Measurements from ENCODE around the gene ATP6V1B1. TPM values are rescaled to one million over a fixed set of nuclear protein-coding genes. Genes with fewer than 3 reads are reported as not detected.

The ATP6V1B1 gene
- total RNA-seq, 1 donor from 2014 or later, result not detected

GRCh38 chr2:70991142-70991541 is 55.4 kb downstream of the ATP6V1B1 start:
- H3K27me3 ChIP-seq (ENCODE audit: low read depth), result no peaks in the 10 kb centered on the region
- no peak for DNase-seq
- no peak overlapping the region for H3K4me3 ChIP-seq
- no peak for TF ChIP-seq CTCF (IDR thresholded peaks at IDR 0.05; ENCODE audit: borderline replicate concordance)
- H3K27ac ChIP-seq (replicated peaks), result no peak overlapping the region
- no peaks in the 10 kb centered on the region for H3K9me3 ChIP-seq (replicated peaks)
- H3K4me1 ChIP-seq, result peaks cover 70% of the 10 kb centered on the region
- peaks cover 56% of the 10 kb centered on the region for H3K36me3 ChIP-seq
- intact Hi-C loops (cut with micrococcal nuclease), result no loop called here

- intact Hi-C loops (cut with micrococcal nuclease), result no loop called here
- H3K36me3 ChIP-seq, result peaks cover 50% of the 10 kb centered on the region
These were observed 56.0 kb downstream of the ATP6V1B1 start for GRCh38 chr2:70991742-70992141.

GRCh38 chr2:70992945-70993853 is 57.5 kb downstream of the ATP6V1B1 start:
- Histone ChIP-seq H3K36me3 (peaks cover 37% of the 10 kb centered on the region), H3K4me1 (peaks cover 52% of the 10 kb centered on the region), H3K9me3 (replicated peaks) (no peaks in the 10 kb centered on the region), H3K27ac (replicated peaks) (no peak overlapping the region), H3K4me3 (peak overlapping the region; percentile 100), H3K27me3 (ENCODE audit: low read depth) (no peaks in the 10 kb centered on the region)
- TF ChIP-seq CTCF (IDR thresholded peaks at IDR 0.05; ENCODE audit: borderline replicate concordance), result no peak
- no peak for DNase-seq
- intact Hi-C loops (cut with micrococcal nuclease), result no loop called here

More at GRCh38 chr2:70991742-70992141, 56.0 kb downstream of the ATP6V1B1 start:
- Histone ChIP-seq H3K27me3 (ENCODE audit: low read depth) (no peaks in the 10 kb centered on the region), H3K4me1 (peaks cover 64% of the 10 kb centered on the region), H3K9me3 (replicated peaks) (no peaks in the 10 kb centered on the region), H3K4me3 (no peak overlapping the region), H3K27ac (replicated peaks) (no peak overlapping the region)
- no peak for DNase-seq
- no peak for TF ChIP-seq CTCF (IDR thresholded peaks at IDR 0.05; ENCODE audit: borderline replicate concordance)

GRCh38 chr2:70994009-70994698 is 58.5 kb downstream of the ATP6V1B1 start:
- H3K9me3 ChIP-seq (replicated peaks), result no peaks in the 10 kb centered on the region
- peaks cover 27% of the 10 kb centered on the region for H3K36me3 ChIP-seq
- peaks cover 42% of the 10 kb centered on the region for H3K4me1 ChIP-seq
- no peak for TF ChIP-seq CTCF (IDR thresholded peaks at IDR 0.05; ENCODE audit: borderline replicate concordance)
- peak overlapping the region; percentile 100 for H3K4me3 ChIP-seq
- peak overlapping the region; percentile 91 for H3K27ac ChIP-seq (replicated peaks)
- no peaks in the 10 kb centered on the region for H3K27me3 ChIP-seq (ENCODE audit: low read depth)
- peak; percentile 32 for DNase-seq
- intact Hi-C loops (cut with micrococcal nuclease), result no loop called here

- Histone ChIP-seq H3K36me3 (peaks cover 20% of the 10 kb centered on the region), H3K9me3 (replicated peaks) (no peaks in the 10 kb centered on the region), H3K4me1 (peaks cover 38% of the 10 kb centered on the region), H3K4me3 (peak within 1 kb of the TSS; percentile 100), H3K27ac (replicated peaks) (peak within 1 kb of the TSS; percentile 91), H3K27me3 (ENCODE audit: low read depth) (no peaks in the 10 kb centered on the region)
- peak; percentile 83 for TF ChIP-seq CTCF (IDR thresholded peaks at IDR 0.05; ENCODE audit: borderline replicate concordance)
- DNase-seq, result peak; percentile 91
- intact Hi-C loops (cut with micrococcal nuclease), result no loop called here
These were observed 59.2 kb downstream of the ATP6V1B1 start, which contains the start of gene TEX261 for GRCh38 chr2:70994699-70995425. TEX261 (minus strand) TSS chr2:70994873; CDS start chr2:70994757, 116 bp downstream.
